ENCODE results near the gene NUMB. TPM values are rescaled to one million over a fixed set of nuclear protein-coding genes. Genes with fewer than 3 reads are reported as not detected.
A peak's percentile ranks its signal among the peaks of the same experiment; 100 is the strongest.

NUMB gene
- total and polyA plus RNA-seq, 2 of the 13 experiments (the other 11 are each of a cell fraction or from before 2014, with no cell fraction given), result 20.3 to 71.1 TPM

DNA sequence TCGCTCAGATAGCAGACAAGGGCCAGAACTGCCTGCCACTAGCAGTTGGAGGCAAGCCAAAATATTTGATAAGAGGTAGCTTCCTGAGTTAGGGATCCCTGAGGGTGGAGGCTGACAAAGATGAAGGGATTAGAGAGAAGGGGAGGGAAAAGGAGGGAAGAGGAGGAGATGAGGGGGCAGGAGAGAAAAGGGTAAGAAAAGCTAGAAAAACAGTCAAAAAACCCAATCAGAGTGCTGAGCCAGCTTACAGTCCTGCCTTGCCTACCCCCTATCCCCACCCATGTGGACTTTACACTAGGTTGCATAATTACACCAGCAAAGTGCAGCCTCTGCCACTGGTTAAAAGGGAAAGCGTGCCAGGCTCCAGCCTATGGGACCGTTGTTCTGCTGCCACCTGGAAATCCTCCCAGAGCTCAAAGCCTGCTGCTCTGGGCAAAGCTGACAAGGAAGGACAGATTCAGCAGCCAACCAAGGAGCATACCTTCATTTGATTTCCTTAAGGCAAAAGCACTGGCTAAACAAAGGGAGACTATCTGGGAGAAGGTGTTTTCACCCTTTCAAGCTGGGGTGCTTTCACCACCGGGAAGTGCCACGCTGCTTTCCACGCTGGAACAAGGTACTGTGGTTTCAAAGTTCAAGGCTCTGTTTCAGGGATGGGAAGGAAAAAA is 3.8 kb upstream of the NUMB start (continued):
- TF ChIP-seq ARID5B (CRISPR knock-in tag; IDR thresholded peaks at IDR 0.05) (peak; percentile 90), THAP11 (CRISPR knock-in tag; IDR thresholded peaks at IDR 0.05) (peak; percentile 68; the same call in 1 of the 2 replicates), ZNF251 (CRISPR knock-in tag; IDR thresholded peaks at IDR 0.05) (no peak), ZNF460 (CRISPR knock-in tag; IDR thresholded peaks at IDR 0.05; ENCODE audit: borderline replicate concordance) (no peak), GMEB1 (CRISPR knock-in tag; IDR thresholded peaks at IDR 0.05; ENCODE audit: borderline replicate concordance) (no peak; the same call in 1 of the 2 replicates), ZSCAN31 (CRISPR knock-in tag; IDR thresholded peaks at IDR 0.05; ENCODE audit: low read depth) (no peak), SNRNP70 (IDR thresholded peaks at IDR 0.05; ENCODE audit: low read depth, low read length) (no peak), CERS6 (CRISPR knock-in tag; IDR thresholded peaks at IDR 0.05) (no peak), RORA (CRISPR knock-in tag; IDR thresholded peaks at IDR 0.05) (no peak), ZNF547 (CRISPR knock-in tag; IDR thresholded peaks at IDR 0.05) (no peak), TBX2 (CRISPR knock-in tag; IDR thresholded peaks at IDR 0.05; ENCODE audit: borderline replicate concordance) (peak; percentile 77), ZNF549 (CRISPR knock-in tag; IDR thresholded peaks at IDR 0.05) (no peak), CENPX (CRISPR knock-in tag; IDR thresholded peaks at IDR 0.05) (no peak), BRCA1 (CRISPR knock-in tag; IDR thresholded peaks at IDR 0.05) (no peak; the same call in 1 of the 2 replicates), SRSF9 (IDR thresholded peaks at IDR 0.05; ENCODE audit: borderline replicate concordance, insufficient read depth, low read depth, low read length, poor library complexity, severe bottlenecking) (no peak), ATRX (CRISPR knock-in tag; IDR thresholded peaks at IDR 0.05; ENCODE audit: borderline replicate concordance) (no peak), ZNF672 (CRISPR knock-in tag; IDR thresholded peaks at IDR 0.05) (no peak), ZBTB20 (CRISPR knock-in tag; IDR thresholded peaks at IDR 0.05; ENCODE audit: borderline replicate concordance, low read depth) (peak; percentile 85; the same call in 1 of the 2 replicates), REXO4 (CRISPR knock-in tag; IDR thresholded peaks at IDR 0.05; ENCODE audit: borderline replicate concordance) (no peak)
- TF ChIP-seq, protein P1, sequence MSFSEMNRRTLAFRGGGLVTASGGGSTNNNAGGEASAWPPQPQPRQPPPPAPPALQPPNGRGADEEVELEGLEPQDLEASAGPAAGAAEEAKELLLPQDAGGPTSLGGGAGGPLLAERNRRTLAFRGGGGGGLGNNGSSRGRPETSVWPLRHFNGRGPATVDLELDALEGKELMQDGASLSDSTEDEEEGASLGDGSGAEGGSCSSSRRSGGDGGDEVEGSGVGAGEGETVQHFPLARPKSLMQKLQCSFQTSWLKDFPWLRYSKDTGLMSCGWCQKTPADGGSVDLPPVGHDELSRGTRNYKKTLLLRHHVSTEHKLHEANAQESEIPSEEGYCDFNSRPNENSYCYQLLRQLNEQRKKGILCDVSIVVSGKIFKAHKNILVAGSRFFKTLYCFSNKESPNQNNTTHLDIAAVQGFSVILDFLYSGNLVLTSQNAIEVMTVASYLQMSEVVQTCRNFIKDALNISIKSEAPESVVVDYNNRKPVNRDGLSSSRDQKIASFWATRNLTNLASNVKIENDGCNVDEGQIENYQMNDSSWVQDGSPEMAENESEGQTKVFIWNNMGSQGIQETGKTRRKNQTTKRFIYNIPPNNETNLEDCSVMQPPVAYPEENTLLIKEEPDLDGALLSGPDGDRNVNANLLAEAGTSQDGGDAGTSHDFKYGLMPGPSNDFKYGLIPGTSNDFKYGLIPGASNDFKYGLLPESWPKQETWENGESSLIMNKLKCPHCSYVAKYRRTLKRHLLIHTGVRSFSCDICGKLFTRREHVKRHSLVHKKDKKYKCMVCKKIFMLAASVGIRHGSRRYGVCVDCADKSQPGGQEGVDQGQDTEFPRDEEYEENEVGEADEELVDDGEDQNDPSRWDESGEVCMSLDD (CRISPR knock-in tag; IDR thresholded peaks at IDR 0.05; ENCODE audit: borderline replicate concordance), result peak; percentile 17; the same call in 1 of the 2 replicates
